Measurements from ENCODE around the gene WBP11.
A peak's percentile ranks its signal among the peaks of the same experiment; 100 is the strongest.
"Not testable (repeated sequence)": the region's sequence is repeated elsewhere in the genome, so short reads cannot be mapped to it uniquely, and the experiment has no call there.

Gene WBP11

DNA sequence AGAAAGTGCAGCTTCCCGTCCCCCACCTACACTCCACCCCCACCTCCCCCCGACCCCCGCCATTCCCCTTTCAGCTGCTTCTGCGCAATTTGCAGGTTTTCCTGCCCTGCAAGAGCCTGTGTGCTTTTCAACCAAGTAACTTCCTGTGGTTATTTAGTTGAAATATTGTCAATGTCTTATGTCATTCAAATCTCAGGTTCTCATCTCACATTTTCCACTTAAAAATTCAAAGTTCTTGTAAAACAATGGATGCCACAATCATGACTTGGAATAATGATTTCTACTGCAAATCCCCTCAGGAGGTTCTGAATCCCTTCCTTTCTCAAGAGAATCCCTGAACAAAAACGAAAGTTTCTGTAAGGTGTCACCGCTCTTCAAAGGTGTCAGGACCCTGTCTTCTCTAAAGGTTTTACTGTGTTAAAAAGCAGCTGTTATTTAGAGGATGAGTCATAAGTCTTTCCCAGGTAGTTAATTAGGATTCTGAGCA lies 31.6 kb downstream of the WBP11 start:
- peak; percentile 57 for DNase-seq

DNA sequence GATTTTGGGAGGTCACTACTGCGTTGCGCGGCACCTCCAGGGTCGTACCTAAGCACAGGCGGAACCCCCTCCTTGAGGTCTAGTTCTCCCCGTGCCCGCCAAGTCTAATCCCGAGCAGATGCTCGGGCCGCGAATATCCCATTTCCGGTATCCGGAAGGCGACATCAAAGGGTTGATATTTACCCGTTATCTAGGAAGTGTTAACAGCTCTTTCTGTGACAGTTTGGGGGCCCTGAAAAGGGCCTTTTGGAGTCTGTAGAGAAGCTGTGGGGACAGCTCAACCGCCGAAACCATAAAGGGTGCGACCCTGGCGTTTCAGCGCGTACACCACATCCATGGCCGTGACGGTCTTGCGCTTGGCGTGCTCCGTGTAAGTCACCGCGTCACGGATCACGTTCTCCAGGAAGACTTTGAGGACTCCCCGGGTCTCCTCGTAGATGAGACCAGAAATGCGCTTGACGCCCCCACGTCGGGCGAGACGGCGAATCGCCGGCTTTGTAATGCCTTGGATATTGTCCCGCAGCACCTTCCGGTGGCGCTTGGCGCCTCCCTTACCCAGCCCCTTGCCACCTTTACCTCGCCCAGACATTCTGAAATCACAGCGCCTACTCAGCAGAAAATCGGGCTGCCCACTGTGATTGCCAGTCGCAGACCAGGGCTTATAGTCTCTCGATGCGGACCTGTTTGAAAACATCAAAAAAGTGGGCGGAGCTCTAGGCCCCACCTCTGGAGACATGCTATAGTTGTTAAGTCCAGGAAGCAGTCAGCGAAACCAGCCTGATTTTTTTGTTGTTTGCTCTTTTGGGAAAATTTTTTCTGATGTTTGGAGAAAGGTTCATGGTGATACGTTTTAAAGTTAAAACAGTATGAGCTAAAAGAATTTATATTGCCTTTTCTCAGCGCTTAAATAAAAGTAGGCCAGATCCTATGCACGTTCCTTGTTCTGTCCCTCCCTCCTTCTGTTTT lies 32.5 kb downstream of the WBP11 start:
- peak; percentile 96 for DNase-seq

DNA sequence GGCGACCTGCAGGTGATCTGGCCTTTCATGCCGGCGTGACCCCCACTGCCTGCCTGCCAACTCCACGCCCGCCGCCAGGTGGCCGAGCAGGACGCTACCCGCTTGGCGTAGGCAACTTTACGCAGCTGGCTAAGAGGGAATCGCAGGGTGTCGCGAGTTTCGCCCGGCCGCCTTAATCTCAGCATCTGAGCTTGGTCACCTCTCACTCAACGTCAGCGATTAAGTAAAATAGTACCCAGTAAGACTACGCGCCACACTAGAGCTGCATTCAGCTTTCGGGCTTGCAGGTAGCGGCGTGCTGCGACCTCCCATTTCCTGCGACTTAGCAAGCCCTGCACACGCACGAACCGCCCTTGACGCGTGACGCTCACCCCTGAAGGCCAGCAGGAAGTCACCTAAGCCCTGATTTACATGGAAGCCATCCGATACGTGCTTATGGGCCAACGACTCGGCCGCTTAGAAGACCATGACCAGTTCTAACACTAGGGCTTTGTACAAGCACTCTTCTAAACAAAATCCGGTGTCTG lies 33.2 kb downstream of the WBP11 start:
- DNase-seq, result peak; percentile 93

DNA sequence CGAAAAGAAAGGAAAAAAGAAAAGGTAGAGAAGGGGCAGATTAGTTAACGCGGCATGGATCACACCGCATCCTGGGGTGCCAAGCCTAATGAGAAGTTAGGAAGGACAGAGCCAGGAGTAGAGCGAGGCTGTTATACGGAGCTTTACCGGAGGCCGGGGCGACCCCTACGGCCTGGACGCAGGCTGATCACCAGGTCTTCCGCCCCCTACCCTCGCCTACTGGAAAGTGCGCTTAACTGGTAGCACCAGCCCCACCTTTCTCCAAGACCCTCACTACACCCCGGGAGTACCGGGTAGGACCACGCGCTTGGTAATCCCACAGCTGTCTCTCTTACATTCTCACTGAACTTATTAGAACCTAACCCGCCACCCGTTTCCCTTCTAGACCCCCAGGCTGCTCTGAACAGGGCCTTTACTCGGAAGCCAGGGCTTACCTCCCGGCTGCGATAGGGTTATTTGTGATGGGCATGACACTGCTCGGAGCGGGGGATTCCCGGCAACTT lies 33.8 kb downstream of the WBP11 start:
- peak; percentile 70 for DNase-seq

DNA sequence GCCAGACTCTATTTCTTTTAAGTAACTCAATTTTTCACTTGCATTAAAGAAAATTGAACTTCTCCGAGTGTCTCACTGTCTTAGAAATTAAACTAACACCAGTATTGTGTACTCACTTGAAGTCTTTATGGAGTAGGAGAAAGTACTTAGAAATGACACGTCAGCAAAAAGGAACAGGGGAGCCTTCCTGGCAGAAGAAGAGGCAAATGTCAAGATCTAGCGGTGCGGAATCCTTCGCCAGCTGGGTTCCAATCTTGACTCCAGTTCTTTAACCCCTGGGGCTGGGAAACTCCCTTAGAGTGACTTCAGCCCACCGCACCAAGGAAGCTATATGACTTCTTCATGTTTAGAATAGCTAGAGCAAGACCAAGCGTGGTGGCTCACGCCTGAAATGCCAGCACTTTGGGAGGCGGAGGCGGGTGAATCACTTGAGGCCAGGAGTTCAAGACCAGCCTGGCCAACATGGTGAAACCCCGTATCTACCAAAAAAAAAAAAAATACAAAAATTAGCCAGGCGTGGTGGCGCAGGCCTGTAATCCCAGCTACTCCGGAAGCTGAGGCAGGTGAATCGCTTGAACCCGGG lies 34.4 kb downstream of the WBP11 start:
- no peak for DNase-seq

DNA sequence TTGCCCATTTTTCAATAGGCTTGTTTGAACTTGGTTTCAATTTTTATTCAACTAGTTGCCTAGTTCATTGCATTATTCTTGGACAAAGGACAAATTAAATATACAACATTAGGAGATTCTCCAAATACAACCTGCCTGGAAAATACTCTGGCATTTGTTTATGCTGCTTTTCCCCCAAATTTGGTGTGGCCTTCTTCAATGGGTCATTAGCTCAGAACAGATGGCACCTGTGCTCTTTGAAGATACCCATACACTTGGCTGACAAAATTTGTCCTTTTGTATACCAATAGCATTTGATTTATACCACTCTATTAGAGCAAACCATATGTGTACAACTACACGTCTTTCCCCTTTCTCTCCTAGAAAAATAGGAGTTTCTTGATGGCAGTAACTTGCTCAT lies 35.7 kb downstream of the WBP11 start:
- no peak for DNase-seq

DNA sequence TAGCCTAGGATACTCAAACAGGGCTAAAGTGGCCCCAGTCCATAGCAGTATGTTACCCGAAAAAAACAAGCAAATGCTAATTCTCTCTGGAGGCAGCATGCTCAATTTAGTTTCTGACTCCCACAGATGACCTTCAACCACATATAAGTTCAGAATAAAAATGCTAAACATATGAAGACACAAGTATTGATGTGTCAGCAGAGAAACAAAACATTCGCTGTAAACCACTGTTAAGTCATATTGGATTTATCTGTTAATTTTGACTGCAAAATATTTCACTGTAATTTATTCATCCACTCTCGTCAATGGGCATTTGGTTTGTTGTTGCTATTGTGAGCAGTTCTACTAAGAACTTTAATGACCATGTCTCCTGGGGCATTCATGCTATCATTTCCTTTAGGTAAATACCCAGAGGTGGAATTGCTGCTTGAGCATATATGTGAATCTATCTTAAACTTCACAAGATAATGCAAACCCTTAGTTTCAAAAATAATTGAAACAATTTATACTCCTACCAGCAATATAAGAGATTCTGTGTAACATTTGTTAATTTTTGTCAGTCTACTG lies 36.5 kb downstream of the WBP11 start:
- DNase-seq, result no peak

DNA sequence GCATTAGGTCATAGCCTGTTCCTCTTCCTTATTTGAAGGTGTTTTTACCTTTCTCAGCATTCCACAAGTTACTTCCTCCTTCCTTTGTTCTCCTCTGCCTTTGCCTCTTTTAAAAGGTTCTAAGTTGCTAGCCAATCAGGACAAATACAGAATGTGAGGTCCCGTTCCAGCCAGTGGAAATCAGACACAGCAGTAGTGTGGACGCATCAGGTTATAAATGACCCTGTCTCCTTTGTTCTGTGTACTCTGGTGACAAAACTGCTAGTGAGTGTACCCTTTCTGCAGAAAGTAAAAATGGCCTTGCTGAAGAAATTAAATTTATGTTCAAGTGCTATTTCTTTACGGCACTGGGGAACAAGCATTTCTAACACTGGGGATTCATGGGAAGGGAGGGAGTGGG lies 37.3 kb downstream of the WBP11 start:
- DNase-seq, result not testable (repeated sequence)

DNA sequence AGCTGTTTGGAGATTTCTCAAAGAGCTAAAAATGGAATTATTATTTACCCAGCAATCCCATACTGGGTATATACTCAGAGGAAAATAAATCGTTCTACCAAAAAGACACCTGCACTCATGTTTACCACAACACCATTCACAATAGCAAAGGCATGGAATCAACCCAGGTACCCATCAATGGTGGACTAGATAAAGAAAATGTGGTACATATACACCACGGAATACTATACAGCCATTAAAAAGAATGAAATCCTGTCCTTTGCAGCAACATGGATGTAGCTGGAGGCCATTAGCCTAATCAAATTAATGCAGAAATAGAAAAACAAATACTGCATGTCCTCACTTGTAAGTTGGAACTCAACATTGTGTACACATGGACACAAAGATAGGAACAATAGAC lies 37.9 kb downstream of the WBP11 start:
- no peak for DNase-seq

DNA sequence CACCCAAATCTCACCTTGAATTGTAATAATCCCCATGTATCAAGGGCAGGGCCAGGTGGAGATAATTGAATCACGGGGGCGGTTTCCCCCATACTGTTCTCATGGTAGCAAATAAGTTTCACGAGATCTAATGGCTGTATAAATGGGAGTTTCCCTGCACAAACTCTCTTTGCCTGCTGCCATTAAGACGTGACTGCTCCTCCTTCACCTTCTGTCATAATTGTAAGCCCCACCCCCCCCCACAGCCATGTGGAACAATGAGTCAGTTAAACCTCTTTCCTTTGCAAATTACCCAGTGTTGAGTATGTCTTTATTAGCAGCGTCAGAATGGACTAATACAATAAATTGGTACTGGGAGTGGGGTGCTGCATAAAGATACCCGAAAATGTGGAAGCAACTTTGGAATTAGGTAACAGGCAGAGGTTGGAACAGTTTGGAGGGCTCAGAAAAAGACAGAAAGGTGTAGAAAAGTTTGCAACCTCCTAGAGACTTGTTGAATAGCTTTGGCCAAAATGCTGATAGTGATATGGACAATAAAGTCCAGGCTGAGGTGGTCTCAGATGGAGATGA lies 43.5 kb downstream of the WBP11 start:
- DNase-seq, result not testable (repeated sequence)

DNA sequence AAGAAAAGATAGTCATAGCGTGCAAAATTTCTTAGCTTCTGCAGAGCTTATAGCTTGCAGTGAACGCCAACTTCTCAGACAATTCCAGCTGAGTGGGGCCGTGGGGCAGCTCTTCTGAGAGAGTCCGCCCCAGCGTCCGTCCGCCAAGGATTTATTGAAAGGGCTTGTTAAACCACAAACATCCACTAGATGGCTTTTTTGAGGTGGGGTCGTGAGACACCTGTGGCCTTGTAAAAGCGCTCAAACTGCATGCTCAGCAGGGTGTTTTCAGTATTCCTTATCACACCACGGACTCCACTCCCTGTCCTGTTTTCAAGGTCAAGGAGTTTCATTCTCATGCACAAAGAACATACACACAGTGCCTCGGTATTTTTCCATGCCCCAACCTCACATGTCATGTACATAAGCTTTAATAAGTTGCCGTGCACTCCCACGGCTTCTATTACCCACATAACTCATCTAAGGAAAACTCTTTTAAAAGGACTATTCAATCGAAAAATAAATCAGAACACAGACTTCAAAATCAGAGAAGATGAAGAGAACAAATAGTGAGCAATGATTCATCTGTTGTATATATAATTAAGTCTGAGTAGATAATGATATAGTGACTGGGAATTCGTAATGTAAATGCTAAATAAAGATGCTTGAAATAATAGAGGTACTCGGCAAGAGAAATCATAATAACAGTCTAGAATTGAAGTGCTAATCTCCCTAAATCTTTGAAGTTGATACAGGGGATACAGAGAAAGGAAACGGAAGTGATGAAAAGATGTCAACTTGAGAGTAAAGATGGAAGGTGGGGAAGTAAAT lies 46.7 kb downstream of the WBP11 start:
- DNase-seq, result peak; percentile 44

DNA sequence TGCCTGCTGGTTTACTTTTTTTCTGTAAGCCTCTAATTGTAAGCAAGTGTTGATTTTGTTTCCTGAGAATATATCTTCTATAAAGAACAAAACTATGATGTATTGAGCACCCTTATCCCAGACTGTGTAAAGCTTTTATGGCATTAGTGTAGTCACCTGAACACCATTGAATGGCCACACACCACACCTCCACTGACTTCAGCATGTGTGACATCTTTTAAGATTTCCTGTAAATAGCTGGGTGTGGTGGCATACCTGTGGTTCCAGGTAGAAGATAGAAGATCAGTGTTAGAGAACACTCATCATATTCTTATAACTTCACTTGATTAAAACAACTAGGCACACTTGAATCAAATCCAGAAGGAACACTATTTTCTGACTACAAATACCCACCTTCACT lies 51.3 kb downstream of the WBP11 start:
- no peak for DNase-seq

DNA sequence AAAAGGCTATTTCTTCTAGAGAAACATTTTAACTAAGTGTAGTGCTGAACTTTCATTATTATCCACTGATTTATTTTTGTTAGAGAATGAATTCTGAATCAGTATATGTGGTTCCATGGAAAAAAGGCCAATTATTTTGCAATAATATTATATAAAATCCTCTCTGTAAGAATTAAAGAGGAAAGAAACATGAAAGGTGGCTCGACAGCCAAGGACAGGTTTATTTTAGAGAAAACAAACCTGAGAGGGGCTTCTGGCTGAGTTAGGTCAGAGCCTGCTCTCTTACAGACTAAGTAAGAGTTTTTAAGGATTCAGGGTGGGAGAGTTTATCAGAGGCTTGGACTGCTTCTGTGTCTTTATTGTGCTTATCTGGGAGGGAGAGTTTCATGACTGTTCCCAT lies 60.2 kb downstream of the WBP11 start:
- no peak for DNase-seq

DNA sequence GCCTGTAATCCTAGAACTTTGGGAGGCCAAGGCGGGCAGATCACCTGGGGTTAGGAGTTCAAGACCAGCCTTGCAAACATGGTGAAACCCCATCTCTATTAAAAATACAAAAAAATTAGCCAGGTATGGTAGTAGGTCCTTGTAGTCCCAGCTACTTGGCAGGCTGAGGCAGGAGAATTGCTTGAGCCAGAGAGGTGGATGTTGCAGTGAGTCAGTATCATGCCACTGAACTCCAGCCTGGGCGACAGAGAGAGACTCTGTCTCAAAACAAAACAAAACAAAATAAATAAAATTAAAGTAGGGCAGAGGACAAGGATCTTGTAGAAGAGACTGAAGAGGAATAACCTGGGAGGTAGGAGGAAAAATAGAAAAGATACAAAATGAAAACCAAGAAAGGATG lies 61.3 kb downstream of the WBP11 start:
- no peak for DNase-seq

DNA sequence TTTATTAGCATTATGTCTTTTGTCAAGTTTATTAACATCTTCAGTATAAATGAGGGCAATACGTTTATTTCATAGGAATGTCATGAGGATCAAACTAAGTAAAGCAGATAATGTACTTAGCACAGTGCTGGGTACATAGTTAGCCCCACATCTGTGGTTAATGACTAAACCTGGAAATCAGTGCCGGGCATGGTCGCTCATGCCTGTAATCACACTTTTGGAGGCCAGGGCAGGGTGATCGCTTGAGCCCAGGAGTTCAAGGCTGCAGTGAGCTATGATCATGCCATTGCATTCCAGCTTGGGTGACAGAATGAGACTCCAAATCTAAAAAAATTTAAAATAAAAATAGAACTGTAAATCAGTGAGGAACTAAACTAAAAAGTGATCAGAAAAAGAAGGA lies 62.1 kb downstream of the WBP11 start:
- no peak for DNase-seq

DNA sequence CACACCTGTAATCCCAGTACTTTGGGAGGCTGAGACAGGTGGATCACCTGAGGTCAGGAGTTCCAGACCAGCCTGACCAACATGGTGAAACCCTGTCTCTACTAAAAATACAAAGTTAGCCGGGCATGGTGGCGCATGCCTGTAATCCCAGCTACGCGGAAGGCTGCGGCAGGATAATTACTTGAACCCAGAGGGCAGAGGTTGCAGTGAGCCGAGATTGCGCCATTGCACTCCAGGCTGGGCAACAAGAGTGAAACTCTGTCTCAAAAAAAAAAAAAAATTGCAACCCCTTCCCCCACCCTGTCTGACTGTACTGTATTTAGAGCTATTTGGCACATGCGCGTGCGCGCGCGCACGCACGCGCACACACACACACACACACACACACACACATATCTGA lies 66.8 kb downstream of the WBP11 start:
- DNase-seq, result not testable (repeated sequence)

Data from hematopoietic multipotent progenitor cell treated with erythropoietin and hydrocortisone succinate and interleukin-3 and kit ligand, for 4 days (in vitro differentiated cells).